Measurements from ENCODE around the gene EMSY. TPM values are rescaled to one million over a fixed set of nuclear protein-coding genes. Genes with fewer than 3 reads are reported as not detected.
A peak's percentile ranks its signal among the peaks of the same experiment; 100 is the strongest.
"Not testable (repeated sequence)": the region's sequence is repeated elsewhere in the genome, so short reads cannot be mapped to it uniquely, and the experiment has no call there.

Gene EMSY
- 10 to 100 TPM; 32.7 to 58.0 (median 46.4) TPM for total RNA-seq

GRCh38 chr11:76444384-76445120, at the start of gene EMSY:
TSS of gene EMSY (plus strand) at chr11:76445018. CDS start at chr11:76446939, 1,921 bp downstream.
- intact Hi-C loops (cut with DNase I) = loop anchor here (2.0 kb wide), 1 partner anchor 64 kb away; the partner anchor contains the start of genes GVQW3 and THAP12
- TF ChIP-seq POLR2A (IDR thresholded peaks at IDR 0.05) (peak; percentile 67 to 97), CTCF (IDR thresholded peaks at IDR 0.05) (no peak)
- H3K27ac ChIP-seq = peak within 1 kb of the TSS; percentile 52 to 89 (median 86)

GRCh38 chr11:76395296-76395695, 49.5 kb upstream of the EMSY start:
- no peak for DNase-seq
- WGBS, 2 donors = 84 to 88% methylated on average over 1 of the region's 1 CpG
- Histone ChIP-seq H3K27me3 (no peaks in the 10 kb centered on the region), H3K9me3 (no peaks in the 10 kb centered on the region), H3K36me3 (no peaks in the 10 kb centered on the region), H3K4me1 (no peaks in the 10 kb centered on the region), H3K27ac (no peak overlapping the region), H3K4me3 (replicated peaks in 1 of 3) (no peak overlapping the region)
- TF ChIP-seq CTCF (IDR thresholded peaks at IDR 0.05) (no peak), POLR2A (IDR thresholded peaks at IDR 0.05) (no peak)
- intact Hi-C loops (cut with DNase I) = no loop called here

More at GRCh38 chr11:76444384-76445120, at the start of gene EMSY:
- peak within 1 kb of the TSS; percentile 68 to 98 (median 96) for H3K4me3 ChIP-seq (replicated peaks in 1 of 3)
- peaks cover 0 to 7% of the 10 kb centered on the region in 2 donors for H3K36me3 ChIP-seq
- DNase-seq = peak; percentile 97
- H3K9me3 ChIP-seq = no peaks in the 10 kb centered on the region
- H3K4me1 ChIP-seq = peaks cover 11 to 14% of the 10 kb centered on the region in 2 donors
- no peaks in the 10 kb centered on the region for H3K27me3 ChIP-seq
- 0% methylated on average over 42 to 53 of the region's 53 CpGs for WGBS, 2 donors

- TF ChIP-seq CTCF (IDR thresholded peaks at IDR 0.05) (no peak), POLR2A (IDR thresholded peaks at IDR 0.05) (no peak)
- WGBS, 2 donors = 94 to 95% methylated on average over 3 of the region's 3 CpGs
- no peak overlapping the region for H3K4me3 ChIP-seq (replicated peaks in 1 of 3)
- no peaks in the 10 kb centered on the region for H3K27me3 ChIP-seq
- H3K27ac ChIP-seq = no peak overlapping the region
- no peaks in the 10 kb centered on the region for H3K36me3 ChIP-seq
- intact Hi-C loops (cut with DNase I) = no loop called here
- H3K4me1 ChIP-seq = peaks cover 0 to 4% of the 10 kb centered on the region in 2 donors
- DNase-seq = no peak
- no peaks in the 10 kb centered on the region for H3K9me3 ChIP-seq
Observed at GRCh38 chr11:76397383-76397782, 47.4 kb upstream of the EMSY start.

GRCh38 chr11:76400967-76401366, 43.9 kb upstream of the EMSY start:
- DNase-seq = no peak
- no peaks in the 10 kb centered on the region for H3K9me3 ChIP-seq
- no peak overlapping the region for H3K27ac ChIP-seq
- TF ChIP-seq POLR2A (IDR thresholded peaks at IDR 0.05) (no peak), CTCF (IDR thresholded peaks at IDR 0.05) (no peak)
- no peak overlapping the region for H3K4me3 ChIP-seq (replicated peaks in 1 of 3)
- H3K36me3 ChIP-seq = no peaks in the 10 kb centered on the region
- intact Hi-C loops (cut with DNase I) = no loop called here
- no peaks in the 10 kb centered on the region for H3K27me3 ChIP-seq
- peaks cover 0 to 4% of the 10 kb centered on the region in 2 donors for H3K4me1 ChIP-seq
- WGBS, 2 donors = 96% methylated on average over 1 of the region's 1 CpG

- 78 to 84% methylated on average over 8 of the region's 8 CpGs for WGBS, 2 donors
Observed at GRCh38 chr11:76401484-76401883, 43.3 kb upstream of the EMSY start.

More at GRCh38 chr11:76401484-76401883, 43.3 kb upstream of the EMSY start:
- H3K4me1 ChIP-seq; H3K9me3 ChIP-seq; DNase-seq; H3K36me3 ChIP-seq; H3K27me3 ChIP-seq; intact Hi-C loops (cut with DNase I); H3K4me3 ChIP-seq (replicated peaks in 1 of 3): not testable (repeated sequence)
- peak overlapping the region in 1 of 3 donors; percentile 64 for H3K27ac ChIP-seq

Measured in thyroid gland (tissue), 4 donors.